Parathyroid adenoma (tissue), 2 donors: ENCODE data around the gene COPG2.

Experiments used
- H2AFZ ChIP-seq: fragments of 300-600 bp; sonication (generic); one replicate; pipeline ENCODE4 v1.7.0; 2017; ENCODE audit warnings: antibody characterized with exemption, mild to moderate bottlenecking
- H3K27ac ChIP-seq: fragments of 300-600 bp; sonication (generic); one replicate; pipeline ENCODE4 v1.7.0; 2017
- H3K27me3 ChIP-seq: fragments of 300-600 bp; sonication (generic); one replicate; pipeline ENCODE4 v1.7.0; 2017; ENCODE audit warnings: low read length; ENCODE audit not compliant: control insufficient read depth, insufficient read depth
- H3K36me3 ChIP-seq: fragments of 300-600 bp; sonication (generic); one replicate; pipeline ENCODE4 v1.7.0; 2017; ENCODE audit warnings: low read length; ENCODE audit not compliant: control insufficient read depth, insufficient read depth
- H3K4me1 ChIP-seq: fragments of 300-600 bp; sonication (generic); one replicate; pipeline ENCODE4 v1.7.0; 2017; ENCODE audit warnings: control low read depth
- H3K4me2 ChIP-seq: fragments of 300-600 bp; sonication (generic); one replicate; pipeline ENCODE4 v1.7.0; 2017; ENCODE audit warnings: low read length
- H3K4me3 ChIP-seq: fragments of 300-600 bp; sonication (generic); one replicate; pipeline ENCODE4 v1.7.0; 2017; ENCODE audit warnings: low read depth, low read length
- H3K79me2 ChIP-seq: fragments of 300-600 bp; sonication (generic); one replicate; pipeline ENCODE4 v1.7.0; 2017; ENCODE audit warnings: control low read depth
- H3K9ac ChIP-seq: fragments of 300-600 bp; sonication (generic); one replicate; pipeline ENCODE4 v1.7.0; 2017; ENCODE audit warnings: mild to moderate bottlenecking
- H3K9me3 ChIP-seq: fragments of 300-600 bp; sonication (generic); one replicate; pipeline ENCODE4 v1.7.0; 2017; ENCODE audit warnings: low read length; ENCODE audit not compliant: control insufficient read depth
- TF ChIP-seq, protein P1 (sequence below): fragments of 300-600 bp; sonication (generic); IDR thresholded peaks from one replicate; pipeline ENCODE4 v1.7.0; 2017; ENCODE audit warnings: antibody characterized with exemption, mild to moderate bottlenecking
- donor health status: primary hyperparathyroidism.

Gene COPG2

DNA sequence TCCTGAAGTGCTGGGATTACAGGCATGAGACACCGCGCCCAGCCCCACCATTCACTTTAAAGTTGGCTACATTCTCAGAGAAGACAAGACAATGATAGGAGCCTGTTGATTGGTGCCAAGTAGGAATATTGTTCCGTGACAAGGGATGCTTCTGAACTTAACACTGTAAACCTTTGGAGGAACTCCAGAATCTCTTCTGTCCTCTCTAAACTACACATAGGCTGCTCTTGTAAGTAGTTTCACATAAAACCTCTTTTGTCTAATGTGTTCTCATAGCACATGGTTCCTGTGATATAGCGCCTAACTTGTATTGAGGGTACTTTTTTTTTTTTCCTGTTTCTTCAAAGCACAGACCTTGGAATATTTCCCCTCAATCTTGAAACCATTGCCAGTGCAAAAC, 3.6 kb upstream of the COPG2 start:
- H2AFZ ChIP-seq: no peak overlapping the region
- H3K4me3 ChIP-seq: no peak overlapping the region
- peaks cover 4% of the 10 kb centered on the region for H3K4me1 ChIP-seq
- H3K9ac ChIP-seq: no peak overlapping the region
- no peaks in the 10 kb centered on the region for H3K27me3 ChIP-seq
- TF ChIP-seq, protein P1, sequence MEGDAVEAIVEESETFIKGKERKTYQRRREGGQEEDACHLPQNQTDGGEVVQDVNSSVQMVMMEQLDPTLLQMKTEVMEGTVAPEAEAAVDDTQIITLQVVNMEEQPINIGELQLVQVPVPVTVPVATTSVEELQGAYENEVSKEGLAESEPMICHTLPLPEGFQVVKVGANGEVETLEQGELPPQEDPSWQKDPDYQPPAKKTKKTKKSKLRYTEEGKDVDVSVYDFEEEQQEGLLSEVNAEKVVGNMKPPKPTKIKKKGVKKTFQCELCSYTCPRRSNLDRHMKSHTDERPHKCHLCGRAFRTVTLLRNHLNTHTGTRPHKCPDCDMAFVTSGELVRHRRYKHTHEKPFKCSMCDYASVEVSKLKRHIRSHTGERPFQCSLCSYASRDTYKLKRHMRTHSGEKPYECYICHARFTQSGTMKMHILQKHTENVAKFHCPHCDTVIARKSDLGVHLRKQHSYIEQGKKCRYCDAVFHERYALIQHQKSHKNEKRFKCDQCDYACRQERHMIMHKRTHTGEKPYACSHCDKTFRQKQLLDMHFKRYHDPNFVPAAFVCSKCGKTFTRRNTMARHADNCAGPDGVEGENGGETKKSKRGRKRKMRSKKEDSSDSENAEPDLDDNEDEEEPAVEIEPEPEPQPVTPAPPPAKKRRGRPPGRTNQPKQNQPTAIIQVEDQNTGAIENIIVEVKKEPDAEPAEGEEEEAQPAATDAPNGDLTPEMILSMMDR: no peak
- H3K4me2 ChIP-seq: no peak overlapping the region
- H3K36me3 ChIP-seq: no peaks in the 10 kb centered on the region
- no peaks in the 10 kb centered on the region for H3K9me3 ChIP-seq
- no peaks in the 10 kb centered on the region for H3K79me2 ChIP-seq
- no peak overlapping the region for H3K27ac ChIP-seq

GRCh38 chr7:130669085-130669700, 645 bp upstream of the COPG2 start:
- Histone ChIP-seq H2AFZ (peak overlapping the region; percentile 97), H3K27me3 (no peaks in the 10 kb centered on the region), H3K4me1 (peaks cover 4% of the 10 kb centered on the region), H3K9me3 (no peaks in the 10 kb centered on the region), H3K9ac (peak overlapping the region; percentile 21), H3K4me2 (peak overlapping the region; percentile 77), H3K36me3 (no peaks in the 10 kb centered on the region), H3K79me2 (no peaks in the 10 kb centered on the region), H3K4me3 (peak overlapping the region; percentile 75), H3K27ac (peak overlapping the region; percentile 70)
- TF ChIP-seq, protein P1: no peak

DNA sequence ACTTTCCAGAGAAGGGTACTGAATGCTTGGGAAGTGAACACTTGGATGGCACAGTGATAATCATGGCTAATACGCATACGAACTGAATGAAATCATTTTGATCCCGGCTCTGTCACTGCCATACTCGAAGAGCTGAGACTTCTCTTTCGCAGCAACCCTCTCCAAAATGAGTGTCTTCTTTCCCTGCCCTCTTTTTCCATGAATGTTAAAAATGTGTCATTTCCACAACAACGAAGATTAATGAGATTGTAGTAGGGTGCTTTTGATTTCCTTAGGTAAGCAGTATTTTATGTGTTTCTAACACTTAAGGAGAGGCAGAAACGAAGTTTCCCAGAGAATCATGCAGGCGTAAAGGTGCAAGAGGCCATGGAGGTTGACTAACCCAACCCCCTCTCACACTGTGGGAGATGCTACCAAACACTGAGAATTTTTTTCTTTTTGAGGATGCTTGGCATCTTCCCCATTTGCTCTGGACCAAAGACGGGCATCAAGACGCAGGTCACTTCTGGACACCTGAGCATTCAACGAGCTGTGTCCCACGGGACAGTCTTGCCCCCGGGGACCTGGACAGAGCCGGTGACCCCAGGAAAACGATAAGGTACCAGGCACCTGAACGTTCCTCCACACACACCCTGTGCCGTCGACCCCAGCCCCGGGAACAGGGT, 823 bp downstream of the COPG2 start:
- H3K79me2 ChIP-seq: no peaks in the 10 kb centered on the region
- peak overlapping the region; percentile 25 for H3K27ac ChIP-seq
- peak overlapping the region; percentile 87 for H2AFZ ChIP-seq
- no peaks in the 10 kb centered on the region for H3K36me3 ChIP-seq
- H3K27me3 ChIP-seq: no peaks in the 10 kb centered on the region
- TF ChIP-seq, protein P1: no peak
- H3K9ac ChIP-seq: no peak overlapping the region
- peak overlapping the region; percentile 84 for H3K4me2 ChIP-seq
- H3K9me3 ChIP-seq: no peaks in the 10 kb centered on the region
- H3K4me3 ChIP-seq: peak overlapping the region; percentile 69
- H3K4me1 ChIP-seq: peaks cover 4% of the 10 kb centered on the region

- Histone ChIP-seq H2AFZ (no peak overlapping the region), H3K4me2 (no peak overlapping the region), H3K4me3 (no peak overlapping the region), H3K4me1 (no peaks in the 10 kb centered on the region), H3K79me2 (no peaks in the 10 kb centered on the region), H3K9ac (no peak overlapping the region), H3K9me3 (no peaks in the 10 kb centered on the region), H3K27me3 (no peaks in the 10 kb centered on the region), H3K27ac (no peak overlapping the region), H3K36me3 (no peaks in the 10 kb centered on the region)
- TF ChIP-seq, protein P1: no peak
Measured at GRCh38 chr7:130662426-130662825, 6.1 kb downstream of the COPG2 start.

- H3K9ac ChIP-seq: no peak overlapping the region
Measured at GRCh38 chr7:130655286-130655685, 13.3 kb downstream of the COPG2 start.

More at GRCh38 chr7:130655286-130655685, 13.3 kb downstream of the COPG2 start:
- TF ChIP-seq, protein P1: no peak
- H3K4me1 ChIP-seq: no peaks in the 10 kb centered on the region
- H3K27ac ChIP-seq: no peak overlapping the region
- no peaks in the 10 kb centered on the region for H3K27me3 ChIP-seq
- H3K4me2 ChIP-seq: no peak overlapping the region
- no peaks in the 10 kb centered on the region for H3K79me2 ChIP-seq
- no peaks in the 10 kb centered on the region for H3K36me3 ChIP-seq
- no peaks in the 10 kb centered on the region for H3K9me3 ChIP-seq
- no peak overlapping the region for H3K4me3 ChIP-seq
- no peak overlapping the region for H2AFZ ChIP-seq
